HCT116 (cell line): ENCODE data around the gene SLC7A5. TPM values are rescaled to one million over a fixed set of nuclear protein-coding genes. Genes with fewer than 3 reads are reported as not detected.
"Not testable (repeated sequence)": the region's sequence is repeated elsewhere in the genome, so short reads cannot be mapped to it uniquely, and the experiment has no call there.

Experiments
- ATAC-seq: fragments of 200-7000 bp; cut with Tn5 transposase; 2 replicates; pipeline ENCODE4 v1.9.1; 2020; ENCODE audit warnings: mild to moderate bottlenecking, moderate library complexity
- BruUV-seq: library from RNA; stranded (reverse); fragments of 400-500 nt; replicated peaks from 2 replicates; lab custom pipeline; 2021; lab: Mats Ljungman, UMichigan
- CTCF ChIA-PET: fragments of 300-600 bp; sonication (Branson Sonifier 250); formaldehyde crosslinking; loops from one replicate; lab custom pipeline; 2021; ENCODE audit warnings: antibody characterized with exemption; lab: Charles Lee
- POLR2A ChIA-PET: fragments of 300-600, 350-600 bp; sonication (Branson Sonifier 250); formaldehyde crosslinking; loops from one replicate; lab custom pipeline; 2021; ENCODE audit warnings: antibody characterized with exemption; lab: Charles Lee
- RAD21 ChIA-PET, 2 experiments: fragments of 300-600 bp; sonication (Branson Sonifier 250); formaldehyde crosslinking; loops; one replicate each; lab custom pipeline; 2023; ENCODE audit warnings: low total read pairs in 2 of 2; ENCODE audit not compliant: uncharacterized antibody in 2 of 2, unreplicated experiment in 2 of 2, low non-redundant PET in 1 of 2; lab: Charles Lee
- DNase-seq: peaks from one replicate; pipeline ENCODE4 v3.0.0-alpha.2; 2010; ENCODE audit warnings: low read depth, low spot score
- H2AFZ ChIP-seq: fragments of 200-600 bp; shearing (Covaris generic), sonication (generic); 2 replicates; pipeline ENCODE4 v1.6.1; 2017; ENCODE audit warnings: low read depth, mixed run types, mixed read lengths, antibody characterized with exemption, low read length; ENCODE audit not compliant: poor library complexity, severe bottlenecking
- H3K27ac ChIP-seq: 2 replicates; pipeline ENCODE4 v1.5.1; 2012; ENCODE audit warnings: low read depth, low read length
- H3K27me3 ChIP-seq: fragments of 200-600 bp; sonication (generic); 2 replicates; pipeline ENCODE4 v1.6.1; 2016; ENCODE audit warnings: mixed run types, low read length, mixed read lengths; ENCODE audit not compliant: insufficient read depth
- H3K36me3 ChIP-seq, 2 experiments: fragments of 200-500 bp in 1 of 2; fragments of 200-600 bp in 1 of 2; sonication (Bioruptor generic) in 1 of 2; sonication (generic) in 1 of 2; 2 replicates each; pipeline versions ENCODE4 v1.5.1 to v1.6.1; 2014 to 2016; ENCODE audit warnings: low read length in 2 of 2, inconsistent platforms in 1 of 2, mixed read lengths in 1 of 2, mixed run types in 1 of 2; ENCODE audit not compliant: insufficient read depth in 2 of 2, control insufficient read depth in 1 of 2
- H3K4me1 ChIP-seq, 2 experiments: fragments of 200-600 bp in 1 of 2; sonication (generic) in 1 of 2; 2 replicates each; pipeline versions ENCODE4 v1.5.1 to v1.6.1; 2012 to 2017; ENCODE audit warnings: low read length in 2 of 2, inconsistent platforms in 1 of 2, mild to moderate bottlenecking in 1 of 2, mixed read lengths in 1 of 2, mixed run types in 1 of 2, moderate library complexity in 1 of 2; ENCODE audit not compliant: insufficient read depth in 2 of 2, control insufficient read depth in 1 of 2
- H3K4me2 ChIP-seq: fragments of 200-600 bp; sonication (generic); 2 replicates; pipeline ENCODE4 v1.6.1; 2017; ENCODE audit warnings: mixed run types, low read length, mixed read lengths
- H3K4me3 ChIP-seq, 2 experiments: fragments of 200-600 bp in 1 of 2; sonication (generic) in 1 of 2; replicated peaks in 1 of 2; 2 replicates each; pipeline ENCODE4 v1.5.1; 2011 to 2016; ENCODE audit warnings: low read length in 2 of 2, control low read depth in 1 of 2, low read depth in 1 of 2, mild to moderate bottlenecking in 1 of 2, mixed read lengths in 1 of 2, mixed run types in 1 of 2
- H3K79me2 ChIP-seq: fragments of 200-600 bp; sonication (generic); 2 replicates; pipeline ENCODE4 v1.6.1; 2017; ENCODE audit warnings: mild to moderate bottlenecking, mixed run types, low read length, moderate library complexity, mixed read lengths; ENCODE audit not compliant: insufficient read depth
- H3K9ac ChIP-seq: fragments of 200-600 bp; sonication (generic); 2 replicates; pipeline ENCODE4 v1.6.1; 2016; ENCODE audit warnings: low read length, mixed read lengths
- H3K9me2 ChIP-seq: fragments of 200-600 bp; sonication (generic), shearing (Covaris generic); 2 replicates; pipeline ENCODE4 v1.6.1; 2017; ENCODE audit warnings: mixed run types, mild to moderate bottlenecking, moderate library complexity; ENCODE audit not compliant: insufficient read depth
- H3K9me3 ChIP-seq, 2 experiments: fragments of 200-500 bp in 1 of 2; fragments of 200-600 bp in 1 of 2; sonication (Bioruptor generic) in 1 of 2; sonication (generic) in 1 of 2; 2 replicates each; pipeline ENCODE4 v1.6.1; 2014 to 2017; ENCODE audit warnings: low read length in 2 of 2, mixed read lengths in 2 of 2, inconsistent platforms in 1 of 2, low read depth in 1 of 2, mild to moderate bottlenecking in 1 of 2, mixed run types in 1 of 2, moderate library complexity in 1 of 2; ENCODE audit not compliant: control insufficient read depth in 1 of 2, insufficient read depth in 1 of 2
- H4K20me1 ChIP-seq: fragments of 200-600 bp; sonication (generic), shearing (Covaris generic); 2 replicates; pipeline ENCODE4 v1.6.1; 2017; ENCODE audit warnings: mixed run types, mild to moderate bottlenecking, moderate library complexity; ENCODE audit not compliant: insufficient read depth
- ATF3 ChIP-seq: IDR thresholded peaks from 2 replicates; pipeline ENCODE4 v1.6.1; 2012
- CBX3 ChIP-seq: IDR thresholded peaks from 2 replicates; pipeline ENCODE4 v1.6.1; 2012; ENCODE audit warnings: low read depth
- CTCF ChIP-seq, 3 experiments: fragments of 200-600 bp in 1 of 3; sonication (generic) in 1 of 3; IDR thresholded peaks in 2 of 3; conservative IDR thresholded peaks in 1 of 3; 2 replicates each; pipeline ENCODE4 v1.5.1; 2012 to 2017; ENCODE audit warnings: low read depth in 2 of 3, low read length in 2 of 3, antibody characterized with exemption in 1 of 3, borderline replicate concordance in 1 of 3, control low read depth in 1 of 3, mild to moderate bottlenecking in 1 of 3, mixed read lengths in 1 of 3, mixed run types in 1 of 3, moderate library complexity in 1 of 3; ENCODE audit not compliant: insufficient read depth in 1 of 3
- EGR1 ChIP-seq: IDR thresholded peaks from 2 replicates; pipeline ENCODE4 v1.6.1; 2012; ENCODE audit warnings: low read depth
- ELF1 ChIP-seq: IDR thresholded peaks from 2 replicates; pipeline ENCODE4 v1.6.1; 2012; ENCODE audit warnings: low read depth, borderline replicate concordance
- EZH2 ChIP-seq: fragments of 200-600 bp; sonication (generic); IDR thresholded peaks from 2 replicates; pipeline ENCODE4 v1.6.1; 2017; ENCODE audit warnings: antibody characterized with exemption, mixed run types
- EZH2phosphoT487 ChIP-seq: fragments of 200-600 bp; IDR thresholded peaks from 2 replicates; pipeline ENCODE4 v1.6.1; 2018; ENCODE audit warnings: antibody characterized with exemption, borderline replicate concordance
- FOSL1 ChIP-seq: IDR thresholded peaks from 2 replicates; pipeline ENCODE4 v1.6.1; 2012; ENCODE audit warnings: low read depth
- JUND ChIP-seq: IDR thresholded peaks from 2 replicates; pipeline ENCODE4 v1.6.1; 2012
- POLR2A ChIP-seq: IDR thresholded peaks from 2 replicates; pipeline ENCODE4 v1.7.0; 2011; ENCODE audit warnings: borderline replicate concordance; ENCODE audit not compliant: insufficient read depth, insufficient read length; ENCODE audit errors: extremely low read depth
- REST ChIP-seq: IDR thresholded peaks from 2 replicates; pipeline ENCODE4 v1.6.1; 2012; ENCODE audit warnings: low read depth
- SP1 ChIP-seq: IDR thresholded peaks from 2 replicates; pipeline ENCODE4 v1.6.1; 2012; ENCODE audit warnings: low read depth
- TCF7L2 ChIP-seq: IDR thresholded peaks from 2 replicates; pipeline ENCODE4 v1.7.0; 2011; ENCODE audit warnings: borderline replicate concordance, inconsistent platforms; ENCODE audit not compliant: insufficient read depth, insufficient read length; ENCODE audit errors: extremely low read depth
- ZNF274 ChIP-seq: fragments of 200-500 bp; sonication (Bioruptor generic); IDR thresholded peaks from 2 replicates; pipeline ENCODE4 v1.6.1; 2014; ENCODE audit warnings: mild to moderate bottlenecking, low read depth, low read length, inconsistent platforms
- intact Hi-C: fragments of 100-400 bp; cut with micrococcal nuclease; formaldehyde crosslinking; loops from 2 replicates; pipeline ENCODE4 v1.10.0; 2022
- total RNA-seq: library from RNA; stranded (reverse); gene quantifications from one replicate; pipeline ENCODE4 v1.2.1, GENCODE V29; 2021; ENCODE audit not compliant: unreplicated experiment

Gene SLC7A5
- total RNA-seq, 1 experiment from 2014 or later, result 482 TPM

- ATAC-seq, DNase-seq, H3K36me3 ChIP-seq, H3K9me3 ChIP-seq, BruUV-seq, H3K4me3 ChIP-seq, H3K9ac ChIP-seq, H3K9me2 ChIP-seq, H3K4me1 ChIP-seq, H3K4me2 ChIP-seq, RAD21 ChIA-PET, H3K27ac ChIP-seq, H3K79me2 ChIP-seq, H2AFZ ChIP-seq, H4K20me1 ChIP-seq, H3K27me3 ChIP-seq, intact Hi-C loops: not testable (repeated sequence)
- ChIA-PET CTCF (interaction anchor here (1.2 kb wide), 1 partner anchor 26 kb away, joined by 3 read pairs; no protein-coding TSS in a partner anchor), POLR2A (interaction anchor here (2.7 kb wide), 1 partner anchor 19 kb away, joined by 9 read pairs; no protein-coding TSS in a partner anchor)
Measured at GRCh38 chr16:87825842-87826120, 43.5 kb downstream of the SLC7A5 start.

GRCh38 chr16:87824991-87825841 is 44.1 kb downstream of the SLC7A5 start:
- Histone ChIP-seq H2AFZ (no peak overlapping the region), H3K4me2 (no peak overlapping the region), H3K36me3 (peaks cover 0 to 4% of the 10 kb centered on the region in 2 experiments; a peak in 2 of 4 replicates), H3K27ac (no peak overlapping the region), H3K4me3 (no peak overlapping the region), H3K9me3 (no peaks in the 10 kb centered on the region), H3K9me2 (no peaks in the 10 kb centered on the region), H3K27me3 (peaks cover 5% of the 10 kb centered on the region; the same call in 1 of the 2 replicates), H3K79me2 (no peaks in the 10 kb centered on the region), H3K9ac (no peak overlapping the region), H4K20me1 (no peaks in the 10 kb centered on the region), H3K4me1 (peaks cover 0 to 4% of the 10 kb centered on the region in 2 experiments; a peak in 1 of 4 replicates)
- DNase-seq, result no peak
- intact Hi-C loops, result no loop called here
- no peak for ATAC-seq
- ChIA-PET CTCF (interaction anchor here (1.2 kb wide), 1 partner anchor 26 kb away, joined by 3 read pairs; no protein-coding TSS in a partner anchor), RAD21 (no interaction called here), POLR2A (interaction anchor here (2.7 kb wide), 1 partner anchor 18 kb away, joined by 9 read pairs; no protein-coding TSS in a partner anchor)
- no TSS peak for BruUV-seq
- TF ChIP-seq REST (no peak), ZNF274 (no peak), JUND (no peak), POLR2A (no peak), SP1 (no peak), EGR1 (no peak), EZH2 (no peak), EZH2phosphoT487 (no peak), FOSL1 (no peak), ELF1 (no peak), CTCF (IDR thresholded peaks at IDR 0.05 in 2 of 3, conservative IDR thresholded peaks at IDR 0.05 in 1 of 3; ENCODE audit: borderline replicate concordance in 1 of 3, insufficient read depth in 1 of 3, low read depth in 2 of 3, low read length in 2 of 3) (no peak), CBX3 (no peak), ATF3 (no peak), TCF7L2 (no peak)
